Measurements from ENCODE around the gene ZNF888.
A peak's percentile ranks its signal among the peaks of the same experiment; 100 is the strongest.

The ZNF888 gene

GRCh38 chr19:52962394-52963246 lies 39.4 kb upstream of the ZNF888 start, which contains the start of gene ZNF816:
Gene ZNF816, minus strand, starts transcription at chr19:52962881. Its CDS starts 6,792 bp downstream, at chr19:52956089.
- Histone ChIP-seq H3K9me3 (replicated peaks in 1 of 2; ENCODE audit: control insufficient read depth in 2 of 2, insufficient read depth in 1 of 2, low read depth in 1 of 2, low read length in 2 of 2) (peaks cover 14 to 57% of the 10 kb centered on the region in 2 donors), H2AFZ (ENCODE audit: low read length) (peak within 1 kb of the TSS; percentile 99), H2BK15ac (ENCODE audit: low read length) (no peak within 1 kb of the TSS), H3K36me3 (replicated peaks in 1 of 2; ENCODE audit: control insufficient read depth in 2 of 2, insufficient read depth in 2 of 2, low read length in 2 of 2) (peaks cover 11 to 37% of the 10 kb centered on the region in 2 donors), H3K9ac (ENCODE audit: low read depth, low read length, poor library complexity) (peak within 1 kb of the TSS; percentile 89), H3K4ac (ENCODE audit: low read length) (no peak within 1 kb of the TSS), H3K4me3 (ENCODE audit: low read length in 2 of 2) (peak within 1 kb of the TSS; percentile 78 to 89), H3K27me3 (ENCODE audit: control insufficient read depth in 3 of 3, insufficient read depth in 3 of 3, low read depth in 1 of 3, low read length in 3 of 3) (no peaks in the 10 kb centered on the region), H4K91ac (ENCODE audit: low read depth, low read length, poor library complexity) (no peak within 1 kb of the TSS), H2BK5ac (ENCODE audit: low read length) (peak within 1 kb of the TSS; percentile 54), H3K4me2 (ENCODE audit: insufficient read depth, low read length, poor library complexity, severe bottlenecking) (peak within 1 kb of the TSS; percentile 94), H3K14ac (ENCODE audit: low read length) (peak within 1 kb of the TSS; percentile 84), H3K18ac (ENCODE audit: low read length) (peak within 1 kb of the TSS; percentile 97), H3K23ac (ENCODE audit: low read depth, low read length, poor library complexity) (peak within 1 kb of the TSS; percentile 83), H2AK5ac (ENCODE audit: low read depth, low read length) (no peak within 1 kb of the TSS), H3K79me1 (ENCODE audit: low read depth, low read length) (peaks cover 6% of the 10 kb centered on the region), H4K8ac (ENCODE audit: low read depth, low read length) (no peak within 1 kb of the TSS), H2BK12ac (ENCODE audit: low read length) (no peak within 1 kb of the TSS), H3K27ac (replicated peaks; ENCODE audit: low read length) (peak within 1 kb of the TSS; percentile 80), H2BK120ac (ENCODE audit: low read depth, low read length) (no peak within 1 kb of the TSS), H3K4me1 (ENCODE audit: control insufficient read depth in 2 of 2, insufficient read depth in 1 of 2, low read depth in 1 of 2, low read length in 2 of 2) (peaks cover 0 to 4% of the 10 kb centered on the region in 2 donors)
- WGBS, 2 donors (ENCODE audit: extremely low coverage in 2 of 2, insufficient read length in 2 of 2, insufficient replicate concordance in 1 of 2) = no CpG with 5 or more reads among the region's 55 CpGs
- peak; percentile 95 for DNase-seq (ENCODE audit: low spot score)

GRCh38 chr19:52961981-52962380 lies 38.8 kb upstream of the ZNF888 start:
- no peak for DNase-seq (ENCODE audit: low spot score)
- no CpG with 5 or more reads among the region's 5 CpGs for WGBS, 2 donors (ENCODE audit: extremely low coverage in 2 of 2, insufficient read length in 2 of 2, insufficient replicate concordance in 1 of 2)
- peaks cover 11 to 57% of the 10 kb centered on the region in 2 donors for H3K9me3 ChIP-seq (replicated peaks in 1 of 2; ENCODE audit: control insufficient read depth in 2 of 2, insufficient read depth in 1 of 2, low read depth in 1 of 2, low read length in 2 of 2)
- H2BK5ac ChIP-seq (ENCODE audit: low read length) = peak overlapping the region; percentile 54
- no peak overlapping the region for H3K4ac ChIP-seq (ENCODE audit: low read length)
- peak overlapping the region; percentile 63 for H3K4me2 ChIP-seq (ENCODE audit: insufficient read depth, low read length, poor library complexity, severe bottlenecking)
- H2AK5ac ChIP-seq (ENCODE audit: low read depth, low read length) = no peak overlapping the region
- peak overlapping the region; percentile 99 for H2AFZ ChIP-seq (ENCODE audit: low read length)
- H3K27ac ChIP-seq (replicated peaks; ENCODE audit: low read length) = peak overlapping the region; percentile 8
- H2BK120ac ChIP-seq (ENCODE audit: low read depth, low read length) = no peak overlapping the region
- peak overlapping the region; percentile 89 for H3K9ac ChIP-seq (ENCODE audit: low read depth, low read length, poor library complexity)
- H2BK15ac ChIP-seq (ENCODE audit: low read length) = no peak overlapping the region
- H3K79me1 ChIP-seq (ENCODE audit: low read depth, low read length) = peaks cover 6% of the 10 kb centered on the region
- H3K36me3 ChIP-seq (replicated peaks in 1 of 2; ENCODE audit: control insufficient read depth in 2 of 2, insufficient read depth in 2 of 2, low read length in 2 of 2) = peaks cover 13 to 39% of the 10 kb centered on the region in 2 donors
- H4K8ac ChIP-seq (ENCODE audit: low read depth, low read length) = no peak overlapping the region
- H3K4me1 ChIP-seq (ENCODE audit: control insufficient read depth in 2 of 2, insufficient read depth in 1 of 2, low read depth in 1 of 2, low read length in 2 of 2) = peaks cover 0 to 4% of the 10 kb centered on the region in 2 donors
- no peak overlapping the region for H4K91ac ChIP-seq (ENCODE audit: low read depth, low read length, poor library complexity)
- no peak overlapping the region for H3K14ac ChIP-seq (ENCODE audit: low read length)
- peak overlapping the region; percentile 24 for H3K18ac ChIP-seq (ENCODE audit: low read length)
- peak overlapping the region; percentile 78 to 89 for H3K4me3 ChIP-seq (ENCODE audit: low read length in 2 of 2)
- no peak overlapping the region for H2BK12ac ChIP-seq (ENCODE audit: low read length)
- H3K27me3 ChIP-seq (ENCODE audit: control insufficient read depth in 3 of 3, insufficient read depth in 3 of 3, low read depth in 1 of 3, low read length in 3 of 3) = no peaks in the 10 kb centered on the region
- H3K23ac ChIP-seq (ENCODE audit: low read depth, low read length, poor library complexity) = no peak overlapping the region

GRCh38 chr19:52959613-52960295 lies 36.5 kb upstream of the ZNF888 start:
- Histone ChIP-seq H3K23ac (ENCODE audit: low read depth, low read length, poor library complexity) (no peak overlapping the region), H2BK12ac (ENCODE audit: low read length) (no peak overlapping the region), H2AK5ac (ENCODE audit: low read depth, low read length) (no peak overlapping the region), H3K27ac (replicated peaks; ENCODE audit: low read length) (no peak overlapping the region), H3K27me3 (ENCODE audit: control insufficient read depth in 3 of 3, insufficient read depth in 3 of 3, low read depth in 1 of 3, low read length in 3 of 3) (no peaks in the 10 kb centered on the region), H4K8ac (ENCODE audit: low read depth, low read length) (no peak overlapping the region), H2AFZ (ENCODE audit: low read length) (no peak overlapping the region), H3K18ac (ENCODE audit: low read length) (no peak overlapping the region), H3K4ac (ENCODE audit: low read length) (no peak overlapping the region), H2BK120ac (ENCODE audit: low read depth, low read length) (no peak overlapping the region), H3K4me3 (ENCODE audit: low read length in 2 of 2) (no peak overlapping the region), H2BK5ac (ENCODE audit: low read length) (no peak overlapping the region), H4K91ac (ENCODE audit: low read depth, low read length, poor library complexity) (no peak overlapping the region), H3K9ac (ENCODE audit: low read depth, low read length, poor library complexity) (no peak overlapping the region), H3K79me1 (ENCODE audit: low read depth, low read length) (peaks cover 6% of the 10 kb centered on the region), H3K14ac (ENCODE audit: low read length) (no peak overlapping the region), H3K4me1 (ENCODE audit: control insufficient read depth in 2 of 2, insufficient read depth in 1 of 2, low read depth in 1 of 2, low read length in 2 of 2) (peaks cover 0 to 4% of the 10 kb centered on the region in 2 donors), H3K4me2 (ENCODE audit: insufficient read depth, low read length, poor library complexity, severe bottlenecking) (no peak overlapping the region), H3K9me3 (replicated peaks in 1 of 2; ENCODE audit: control insufficient read depth in 2 of 2, insufficient read depth in 1 of 2, low read depth in 1 of 2, low read length in 2 of 2) (peaks cover 10 to 72% of the 10 kb centered on the region in 2 donors), H2BK15ac (ENCODE audit: low read length) (no peak overlapping the region), H3K36me3 (replicated peaks in 1 of 2; ENCODE audit: control insufficient read depth in 2 of 2, insufficient read depth in 2 of 2, low read length in 2 of 2) (peaks cover 22 to 61% of the 10 kb centered on the region in 2 donors)
- no peak for DNase-seq (ENCODE audit: low spot score)
- no CpG with 5 or more reads among the region's 11 CpGs for WGBS, 2 donors (ENCODE audit: extremely low coverage in 2 of 2, insufficient read length in 2 of 2, insufficient replicate concordance in 1 of 2)

GRCh38 chr19:52957591-52957990 lies 34.4 kb upstream of the ZNF888 start:
- WGBS, 2 donors (ENCODE audit: extremely low coverage in 2 of 2, insufficient read length in 2 of 2, insufficient replicate concordance in 1 of 2) = no CpG with 5 or more reads among the region's 8 CpGs
- H3K9me3 ChIP-seq (replicated peaks in 1 of 2; ENCODE audit: control insufficient read depth in 2 of 2, insufficient read depth in 1 of 2, low read depth in 1 of 2, low read length in 2 of 2) = peaks cover 13 to 86% of the 10 kb centered on the region in 2 donors

More at GRCh38 chr19:52957591-52957990, 34.4 kb upstream of the ZNF888 start:
- Histone ChIP-seq H3K27me3 (ENCODE audit: control insufficient read depth in 3 of 3, insufficient read depth in 3 of 3, low read depth in 1 of 3, low read length in 3 of 3) (no peaks in the 10 kb centered on the region), H4K91ac (ENCODE audit: low read depth, low read length, poor library complexity) (no peak overlapping the region), H3K14ac (ENCODE audit: low read length) (no peak overlapping the region), H2BK5ac (ENCODE audit: low read length) (no peak overlapping the region), H2BK15ac (ENCODE audit: low read length) (no peak overlapping the region), H4K8ac (ENCODE audit: low read depth, low read length) (no peak overlapping the region), H3K4me1 (ENCODE audit: control insufficient read depth in 2 of 2, insufficient read depth in 1 of 2, low read depth in 1 of 2, low read length in 2 of 2) (peaks cover 0 to 4% of the 10 kb centered on the region in 2 donors), H2AFZ (ENCODE audit: low read length) (no peak overlapping the region), H3K18ac (ENCODE audit: low read length) (no peak overlapping the region), H3K79me1 (ENCODE audit: low read depth, low read length) (peaks cover 6% of the 10 kb centered on the region), H3K9ac (ENCODE audit: low read depth, low read length, poor library complexity) (no peak overlapping the region), H2AK5ac (ENCODE audit: low read depth, low read length) (no peak overlapping the region), H2BK120ac (ENCODE audit: low read depth, low read length) (no peak overlapping the region), H3K36me3 (replicated peaks in 1 of 2; ENCODE audit: control insufficient read depth in 2 of 2, insufficient read depth in 2 of 2, low read length in 2 of 2) (peaks cover 28 to 80% of the 10 kb centered on the region in 2 donors), H3K27ac (replicated peaks; ENCODE audit: low read length) (no peak overlapping the region), H3K4me3 (ENCODE audit: low read length in 2 of 2) (no peak overlapping the region), H2BK12ac (ENCODE audit: low read length) (no peak overlapping the region), H3K23ac (ENCODE audit: low read depth, low read length, poor library complexity) (no peak overlapping the region), H3K4ac (ENCODE audit: low read length) (no peak overlapping the region), H3K4me2 (ENCODE audit: insufficient read depth, low read length, poor library complexity, severe bottlenecking) (no peak overlapping the region)
- no peak for DNase-seq (ENCODE audit: low spot score)
